ENCODE results near the gene GNAL.
"Not testable (repeated sequence)": the region's sequence is repeated elsewhere in the genome, so short reads cannot be mapped to it uniquely, and the experiment has no call there.

The GNAL gene

DNA sequence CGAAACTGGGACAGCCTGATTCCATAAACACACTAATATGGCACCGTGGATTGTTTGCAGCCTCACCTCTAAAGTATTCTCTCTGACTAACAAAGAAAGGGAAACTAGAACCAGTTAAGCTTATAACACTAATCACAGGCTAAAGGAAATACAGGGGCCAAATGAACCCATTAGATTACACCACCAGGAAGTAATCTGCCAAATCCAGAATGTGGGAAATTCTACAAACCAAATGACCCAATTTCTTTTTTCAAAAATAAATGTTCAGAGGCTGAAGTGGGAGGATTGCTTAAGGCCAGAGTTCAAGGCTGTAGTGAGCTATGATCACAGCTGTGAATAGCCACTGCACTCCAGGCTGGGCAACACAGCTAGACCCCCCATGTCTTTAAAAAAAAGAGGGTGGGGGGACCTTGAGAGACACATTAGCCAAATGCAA, 220.5 kb downstream of the GNAL start:
- no peak overlapping the region for H3K9ac ChIP-seq (ENCODE audit: low read depth, low read length, poor library complexity)
- H3K9me3 ChIP-seq (replicated peaks in 1 of 2; ENCODE audit: control insufficient read depth in 2 of 2, insufficient read depth in 1 of 2, low read depth in 1 of 2, low read length in 2 of 2) = peaks cover 0 to 1% of the 10 kb centered on the region in 2 donors
- H3K14ac ChIP-seq (ENCODE audit: low read length) = no peak overlapping the region
- DNase-seq (ENCODE audit: low spot score) = no peak
- H3K4me3 ChIP-seq (ENCODE audit: low read length in 2 of 2) = peak overlapping the region in 1 of 2 donors; percentile 96
- no peaks in the 10 kb centered on the region for H3K27me3 ChIP-seq (ENCODE audit: control insufficient read depth in 3 of 3, insufficient read depth in 3 of 3, low read depth in 1 of 3, low read length in 3 of 3)
- H2BK120ac ChIP-seq (ENCODE audit: low read depth, low read length) = no peak overlapping the region
- no CpG with 5 or more reads among the region's 2 CpGs for WGBS, 2 donors (ENCODE audit: extremely low coverage in 2 of 2, insufficient read length in 2 of 2, insufficient replicate concordance in 1 of 2)
- H3K4me1 ChIP-seq (ENCODE audit: control insufficient read depth in 2 of 2, insufficient read depth in 1 of 2, low read depth in 1 of 2, low read length in 2 of 2) = peaks cover 0 to 5% of the 10 kb centered on the region in 2 donors
- H3K23ac ChIP-seq (ENCODE audit: low read depth, low read length, poor library complexity) = no peak overlapping the region
- H3K27ac ChIP-seq (replicated peaks; ENCODE audit: low read length) = no peak overlapping the region
- H3K4me2 ChIP-seq (ENCODE audit: insufficient read depth, low read length, poor library complexity, severe bottlenecking) = no peak overlapping the region
- H4K8ac ChIP-seq (ENCODE audit: low read depth, low read length) = no peak overlapping the region
- no peaks in the 10 kb centered on the region for H3K79me1 ChIP-seq (ENCODE audit: low read depth, low read length)
- peak overlapping the region; percentile 100 for H2AFZ ChIP-seq (ENCODE audit: low read length)
- H3K36me3 ChIP-seq (replicated peaks in 1 of 2; ENCODE audit: control insufficient read depth in 2 of 2, insufficient read depth in 2 of 2, low read length in 2 of 2) = peaks cover 0 to 7% of the 10 kb centered on the region in 2 donors
- no peak overlapping the region for H2BK15ac ChIP-seq (ENCODE audit: low read length)
- H4K91ac ChIP-seq (ENCODE audit: low read depth, low read length, poor library complexity) = no peak overlapping the region
- H3K4ac ChIP-seq (ENCODE audit: low read length) = no peak overlapping the region
- H2BK5ac ChIP-seq (ENCODE audit: low read length) = no peak overlapping the region
- no peak overlapping the region for H2AK5ac ChIP-seq (ENCODE audit: low read depth, low read length)
- no peak overlapping the region for H3K18ac ChIP-seq (ENCODE audit: low read length)
- H2BK12ac ChIP-seq (ENCODE audit: low read length) = no peak overlapping the region

DNA sequence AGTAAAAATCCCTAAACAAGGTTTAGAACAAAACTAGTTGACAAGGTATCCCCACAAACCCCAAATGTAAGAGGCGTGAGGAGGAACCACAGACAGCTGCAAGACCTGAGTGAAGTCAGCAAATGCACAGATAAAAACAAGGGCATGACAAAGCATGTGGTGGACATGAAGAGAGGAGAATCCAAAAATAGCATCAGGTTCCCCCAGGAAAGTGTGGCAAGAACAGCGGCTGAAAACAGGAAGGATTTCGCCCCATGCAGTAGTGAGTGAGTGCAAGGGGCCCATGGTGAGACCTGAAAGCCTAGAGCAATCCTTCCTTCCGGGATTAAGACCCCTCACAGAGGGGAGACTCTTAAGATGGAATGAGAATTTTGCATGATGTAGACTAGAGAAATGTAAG, 227.8 kb downstream of the GNAL start:
- H3K9me3 ChIP-seq (replicated peaks in 1 of 2; ENCODE audit: control insufficient read depth in 2 of 2, insufficient read depth in 1 of 2, low read depth in 1 of 2, low read length in 2 of 2); H3K18ac ChIP-seq (ENCODE audit: low read length); H3K27me3 ChIP-seq (ENCODE audit: control insufficient read depth in 3 of 3, insufficient read depth in 3 of 3, low read depth in 1 of 3, low read length in 3 of 3); H3K4me1 ChIP-seq (ENCODE audit: control insufficient read depth in 2 of 2, insufficient read depth in 1 of 2, low read depth in 1 of 2, low read length in 2 of 2); H3K27ac ChIP-seq (replicated peaks; ENCODE audit: low read length); H3K79me1 ChIP-seq (ENCODE audit: low read depth, low read length); H3K4me3 ChIP-seq (ENCODE audit: low read length in 2 of 2); H3K9ac ChIP-seq (ENCODE audit: low read depth, low read length, poor library complexity); H2BK120ac ChIP-seq (ENCODE audit: low read depth, low read length); H2AFZ ChIP-seq (ENCODE audit: low read length); H3K23ac ChIP-seq (ENCODE audit: low read depth, low read length, poor library complexity); H2BK15ac ChIP-seq (ENCODE audit: low read length); H4K8ac ChIP-seq (ENCODE audit: low read depth, low read length); H3K14ac ChIP-seq (ENCODE audit: low read length); H2BK5ac ChIP-seq (ENCODE audit: low read length); H2BK12ac ChIP-seq (ENCODE audit: low read length); H4K91ac ChIP-seq (ENCODE audit: low read depth, low read length, poor library complexity); H3K36me3 ChIP-seq (replicated peaks in 1 of 2; ENCODE audit: control insufficient read depth in 2 of 2, insufficient read depth in 2 of 2, low read length in 2 of 2); H3K4ac ChIP-seq (ENCODE audit: low read length); H2AK5ac ChIP-seq (ENCODE audit: low read depth, low read length); DNase-seq (ENCODE audit: low spot score); H3K4me2 ChIP-seq (ENCODE audit: insufficient read depth, low read length, poor library complexity, severe bottlenecking): not testable (repeated sequence)
- no CpG with 5 or more reads among the region's 4 CpGs for WGBS, 2 donors (ENCODE audit: extremely low coverage in 2 of 2, insufficient read length in 2 of 2, insufficient replicate concordance in 1 of 2)

DNA sequence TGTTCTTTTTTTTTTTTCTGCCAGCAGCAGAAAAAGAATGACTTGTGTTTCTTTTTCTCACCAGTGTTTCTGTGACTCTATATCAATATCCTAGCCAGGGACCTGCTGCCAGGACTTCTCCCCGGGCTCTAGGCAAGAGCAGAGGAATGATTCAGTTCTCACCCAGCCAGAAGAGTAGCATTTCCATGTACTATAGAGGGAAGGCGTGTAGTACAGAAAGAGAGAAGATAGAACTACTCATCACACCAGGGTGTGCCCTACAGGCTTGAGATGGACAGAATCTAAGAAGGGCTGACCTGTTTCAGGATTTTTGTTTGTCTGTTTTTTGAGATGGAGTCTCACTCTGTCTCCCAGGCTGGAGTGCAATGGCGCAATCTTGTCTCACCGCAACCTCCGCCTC, 230.5 kb downstream of the GNAL start:
- not testable (repeated sequence) for H3K27me3 ChIP-seq (ENCODE audit: control insufficient read depth in 3 of 3, insufficient read depth in 3 of 3, low read depth in 1 of 3, low read length in 3 of 3); H3K4me3 ChIP-seq (ENCODE audit: low read length in 2 of 2); H2AFZ ChIP-seq (ENCODE audit: low read length); H3K9me3 ChIP-seq (replicated peaks in 1 of 2; ENCODE audit: control insufficient read depth in 2 of 2, insufficient read depth in 1 of 2, low read depth in 1 of 2, low read length in 2 of 2); H2BK12ac ChIP-seq (ENCODE audit: low read length); H2BK5ac ChIP-seq (ENCODE audit: low read length); H3K4me2 ChIP-seq (ENCODE audit: insufficient read depth, low read length, poor library complexity, severe bottlenecking); H3K4ac ChIP-seq (ENCODE audit: low read length); H2AK5ac ChIP-seq (ENCODE audit: low read depth, low read length); H3K79me1 ChIP-seq (ENCODE audit: low read depth, low read length); H3K14ac ChIP-seq (ENCODE audit: low read length); H2BK120ac ChIP-seq (ENCODE audit: low read depth, low read length); H4K8ac ChIP-seq (ENCODE audit: low read depth, low read length); H3K36me3 ChIP-seq (replicated peaks in 1 of 2; ENCODE audit: control insufficient read depth in 2 of 2, insufficient read depth in 2 of 2, low read length in 2 of 2); H3K27ac ChIP-seq (replicated peaks; ENCODE audit: low read length); H2BK15ac ChIP-seq (ENCODE audit: low read length); H3K18ac ChIP-seq (ENCODE audit: low read length); H3K4me1 ChIP-seq (ENCODE audit: control insufficient read depth in 2 of 2, insufficient read depth in 1 of 2, low read depth in 1 of 2, low read length in 2 of 2); H3K9ac ChIP-seq (ENCODE audit: low read depth, low read length, poor library complexity); H4K91ac ChIP-seq (ENCODE audit: low read depth, low read length, poor library complexity); DNase-seq (ENCODE audit: low spot score); H3K23ac ChIP-seq (ENCODE audit: low read depth, low read length, poor library complexity)
- no CpG with 5 or more reads among the region's 5 CpGs for WGBS, 2 donors (ENCODE audit: extremely low coverage in 2 of 2, insufficient read length in 2 of 2, insufficient replicate concordance in 1 of 2)

DNA sequence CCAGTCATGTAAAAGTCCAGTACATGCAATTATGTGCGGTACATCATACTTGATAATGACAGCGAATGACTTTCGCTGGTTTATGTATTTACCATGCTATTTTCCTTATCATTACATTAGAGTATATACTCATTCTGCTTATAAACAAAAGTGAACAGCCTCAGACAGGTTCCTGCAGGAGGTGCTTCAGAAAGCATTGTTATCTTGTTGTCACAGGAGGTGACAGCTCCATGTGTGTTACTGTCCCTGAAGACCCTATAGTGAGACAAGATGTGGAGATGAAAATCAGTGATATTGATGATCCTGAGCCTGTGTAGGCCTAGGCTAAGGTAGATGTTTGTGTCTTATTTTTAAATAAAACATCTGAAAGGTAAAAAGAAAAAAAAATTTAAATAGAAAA, 234.4 kb downstream of the GNAL start:
- WGBS, 2 donors (ENCODE audit: extremely low coverage in 2 of 2, insufficient read length in 2 of 2, insufficient replicate concordance in 1 of 2) = no CpG with 5 or more reads among the region's 3 CpGs
- Histone ChIP-seq H2AK5ac (ENCODE audit: low read depth, low read length) (no peak overlapping the region), H3K4me1 (ENCODE audit: control insufficient read depth in 2 of 2, insufficient read depth in 1 of 2, low read depth in 1 of 2, low read length in 2 of 2) (no peaks in the 10 kb centered on the region), H3K36me3 (replicated peaks in 1 of 2; ENCODE audit: control insufficient read depth in 2 of 2, insufficient read depth in 2 of 2, low read length in 2 of 2) (no peaks in the 10 kb centered on the region), H3K27ac (replicated peaks; ENCODE audit: low read length) (no peak overlapping the region), H2BK15ac (ENCODE audit: low read length) (no peak overlapping the region), H3K4ac (ENCODE audit: low read length) (no peak overlapping the region), H3K4me2 (ENCODE audit: insufficient read depth, low read length, poor library complexity, severe bottlenecking) (no peak overlapping the region), H4K8ac (ENCODE audit: low read depth, low read length) (no peak overlapping the region), H3K23ac (ENCODE audit: low read depth, low read length, poor library complexity) (no peak overlapping the region), H2BK120ac (ENCODE audit: low read depth, low read length) (no peak overlapping the region), H2BK12ac (ENCODE audit: low read length) (no peak overlapping the region), H3K4me3 (ENCODE audit: low read length in 2 of 2) (no peak overlapping the region), H4K91ac (ENCODE audit: low read depth, low read length, poor library complexity) (no peak overlapping the region), H3K14ac (ENCODE audit: low read length) (no peak overlapping the region), H2BK5ac (ENCODE audit: low read length) (no peak overlapping the region), H3K9me3 (replicated peaks in 1 of 2; ENCODE audit: control insufficient read depth in 2 of 2, insufficient read depth in 1 of 2, low read depth in 1 of 2, low read length in 2 of 2) (no peaks in the 10 kb centered on the region), H3K27me3 (ENCODE audit: control insufficient read depth in 3 of 3, insufficient read depth in 3 of 3, low read depth in 1 of 3, low read length in 3 of 3) (peaks cover 0 to 3% (median 0%) of the 10 kb centered on the region in 3 experiments), H2AFZ (ENCODE audit: low read length) (no peak overlapping the region), H3K18ac (ENCODE audit: low read length) (no peak overlapping the region), H3K9ac (ENCODE audit: low read depth, low read length, poor library complexity) (no peak overlapping the region), H3K79me1 (ENCODE audit: low read depth, low read length) (no peaks in the 10 kb centered on the region)
- DNase-seq (ENCODE audit: low spot score) = no peak

Measured in neuronal stem cell (in vitro differentiated cells).